Measurements from ENCODE around the gene DNAL1. TPM values are rescaled to one million over a fixed set of nuclear protein-coding genes. Genes with fewer than 3 reads are reported as not detected.

Gene DNAL1, protein sequence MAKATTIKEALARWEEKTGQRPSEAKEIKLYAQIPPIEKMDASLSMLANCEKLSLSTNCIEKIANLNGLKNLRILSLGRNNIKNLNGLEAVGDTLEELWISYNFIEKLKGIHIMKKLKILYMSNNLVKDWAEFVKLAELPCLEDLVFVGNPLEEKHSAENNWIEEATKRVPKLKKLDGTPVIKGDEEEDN
- 3.9 and 4.6 TPM in 2 replicates for total RNA-seq

DNA sequence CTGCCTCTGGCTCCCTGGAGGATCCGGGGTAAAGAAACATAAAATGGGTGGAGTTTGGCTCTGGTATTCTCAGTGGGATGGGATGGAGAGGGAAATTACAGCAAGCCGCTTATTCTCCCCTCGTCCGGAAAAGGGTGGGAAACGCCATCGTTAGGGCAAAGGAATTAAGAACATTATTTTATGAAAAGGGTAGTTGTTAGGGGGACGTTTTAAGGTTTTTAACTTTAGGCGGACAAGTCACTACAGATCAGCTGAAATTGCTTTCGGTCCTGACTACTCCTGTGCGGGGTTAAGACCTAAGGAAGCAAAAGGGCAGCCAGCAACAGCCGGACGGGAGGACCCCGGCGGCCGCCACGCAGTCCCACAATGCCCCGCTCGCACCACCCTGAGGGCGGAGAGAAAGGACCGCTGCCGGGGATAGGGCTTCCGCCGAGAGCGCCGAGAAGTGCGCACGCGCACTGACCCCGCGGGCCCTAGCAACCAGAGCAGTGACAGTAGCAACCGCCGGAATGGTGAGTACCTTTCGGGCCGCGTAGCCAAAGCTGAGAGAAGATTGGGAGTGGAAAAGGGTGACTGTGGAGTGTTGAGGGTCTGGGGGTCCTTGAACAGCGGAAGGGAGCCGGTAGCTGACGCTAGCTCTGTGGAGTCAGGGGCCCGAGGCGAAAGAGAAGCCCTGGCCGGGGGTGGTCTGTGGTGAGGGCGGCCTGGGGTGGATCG, at the start of gene DNAL1:
Gene DNAL1, plus strand, starts transcription at position 456 of the 717 bp plus-strand sequence. Its CDS starts 54 bp downstream, at position 510.

DNA sequence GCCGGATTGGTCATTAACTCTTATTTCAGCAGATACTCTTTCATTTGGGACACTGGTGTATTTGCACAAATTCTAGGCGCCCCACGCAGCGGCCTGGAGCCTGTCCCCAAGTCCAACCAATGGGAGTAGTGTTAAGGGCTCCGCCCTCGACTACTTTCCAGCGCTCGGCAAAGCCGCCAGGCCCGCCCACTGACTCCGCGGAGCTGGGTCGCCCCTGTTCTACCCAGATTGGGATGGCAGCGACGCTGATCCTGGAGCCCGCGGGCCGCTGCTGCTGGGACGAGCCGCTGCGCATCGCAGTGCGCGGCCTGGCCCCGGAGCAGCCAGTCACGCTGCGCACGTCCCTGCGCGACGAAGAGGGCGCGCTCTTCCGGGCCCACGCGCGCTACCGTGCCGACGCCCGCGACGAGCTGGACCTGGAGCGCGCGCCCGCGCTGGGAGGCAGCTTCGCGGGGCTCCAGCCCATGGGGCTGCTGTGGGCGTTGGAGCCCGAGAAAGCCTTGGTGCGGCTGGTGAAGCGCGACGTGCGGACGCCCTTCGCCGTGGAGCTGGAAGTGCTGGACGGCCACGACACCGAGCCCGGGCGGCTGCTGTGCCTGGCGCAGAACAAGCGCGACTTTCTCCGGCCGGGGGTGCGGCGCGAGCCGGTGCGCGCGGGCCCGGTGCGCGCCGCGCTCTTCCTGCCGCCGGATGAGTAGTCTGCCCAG, 32.3 kb upstream of the DNAL1 start, which contains the start of gene ACOT6:
Gene ACOT6, plus strand, starts transcription at position 179 of the 707 bp plus-strand sequence. Its CDS starts 55 bp downstream, at position 234.

DNA sequence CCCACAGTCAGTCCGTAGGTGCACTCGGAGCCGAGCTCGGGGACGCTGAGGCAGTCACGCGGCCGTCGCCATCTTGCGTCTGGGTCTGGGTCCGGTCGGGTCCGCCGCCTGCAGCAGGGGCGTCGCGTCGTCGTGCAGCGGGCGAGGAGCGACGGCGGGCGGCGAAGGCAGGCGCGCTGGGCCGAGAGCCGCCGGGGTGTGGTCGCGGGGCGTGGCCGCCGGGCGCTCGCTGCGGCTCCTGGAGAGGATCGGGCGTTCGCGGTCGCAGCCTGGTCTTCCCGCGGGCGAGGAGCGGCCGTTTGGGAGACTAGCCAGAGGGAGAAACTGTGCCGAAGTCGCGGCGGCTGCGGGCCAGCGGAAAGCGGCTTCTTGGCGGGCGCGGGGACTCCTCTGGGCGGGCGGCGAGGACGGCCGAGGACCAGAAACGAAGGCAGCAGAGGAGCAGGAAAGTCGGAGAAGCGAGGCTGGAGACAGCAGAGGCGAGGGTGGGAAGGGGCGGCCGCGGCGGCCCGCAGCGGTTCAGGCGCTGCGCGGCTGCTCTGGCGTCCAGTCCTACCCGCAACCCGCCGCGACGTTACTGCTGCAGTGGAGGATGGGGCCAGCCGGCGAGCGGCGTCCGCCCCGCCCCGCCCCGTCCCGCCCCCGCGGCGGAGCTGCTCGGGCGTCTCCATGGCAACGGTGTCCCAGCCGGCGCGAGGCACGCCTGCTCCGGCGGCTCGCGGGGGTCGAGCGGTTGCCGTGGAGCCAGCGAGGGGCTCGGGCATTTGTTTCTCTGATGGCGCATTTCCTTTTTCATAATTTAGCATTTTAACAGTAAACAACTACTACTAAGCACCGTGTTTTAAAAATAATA, 69.2 kb downstream of the DNAL1 start, which contains the start of gene PNMA1:
Gene PNMA1, minus strand, starts transcription at position 582 of the 853 bp plus-strand sequence. CDS start 745 bp downstream, outside the sequence.

Other genes with a start within 250 kb of the DNAL1 start
- 17.7 and 19.2 TPM in 2 replicates for gene NUMB, start 186.4 kb upstream of the DNAL1 start, total RNA-seq
- 19.2 and 20.3 TPM in 2 replicates for gene RIOX1, start 154.1 kb upstream of the DNAL1 start, total RNA-seq
- gene ACOT1, start 107.8 kb upstream of the DNAL1 start, total RNA-seq, result 6.2 and 10.6 TPM in 2 replicates
- under 0.01 and 0.89 TPM in 2 replicates for gene HEATR4, start 86.0 kb upstream of the DNAL1 start, total RNA-seq
- 26.7 and 59.3 TPM in 2 replicates for gene ACOT2, start 75.8 kb upstream of the DNAL1 start, total RNA-seq
- 2.3 TPM in 2 replicates for gene ACOT4, start 53.1 kb upstream of the DNAL1 start, total RNA-seq
- gene ACOT6, start 32.5 kb upstream of the DNAL1 start, total RNA-seq, result not detected in 2 replicates
- gene PNMA1, start 69.4 kb downstream of the DNAL1 start, total RNA-seq, result 27.1 and 38.4 TPM in 2 replicates
- 3.9 and 4.7 TPM in 2 replicates for gene PTGR2, start 206.8 kb downstream of the DNAL1 start, total RNA-seq
- 29.7 and 38.6 TPM in 2 replicates for gene ZNF410, start 241.9 kb downstream of the DNAL1 start, total RNA-seq